ENCODE results near the gene RAC3.

The RAC3 gene

DNA sequence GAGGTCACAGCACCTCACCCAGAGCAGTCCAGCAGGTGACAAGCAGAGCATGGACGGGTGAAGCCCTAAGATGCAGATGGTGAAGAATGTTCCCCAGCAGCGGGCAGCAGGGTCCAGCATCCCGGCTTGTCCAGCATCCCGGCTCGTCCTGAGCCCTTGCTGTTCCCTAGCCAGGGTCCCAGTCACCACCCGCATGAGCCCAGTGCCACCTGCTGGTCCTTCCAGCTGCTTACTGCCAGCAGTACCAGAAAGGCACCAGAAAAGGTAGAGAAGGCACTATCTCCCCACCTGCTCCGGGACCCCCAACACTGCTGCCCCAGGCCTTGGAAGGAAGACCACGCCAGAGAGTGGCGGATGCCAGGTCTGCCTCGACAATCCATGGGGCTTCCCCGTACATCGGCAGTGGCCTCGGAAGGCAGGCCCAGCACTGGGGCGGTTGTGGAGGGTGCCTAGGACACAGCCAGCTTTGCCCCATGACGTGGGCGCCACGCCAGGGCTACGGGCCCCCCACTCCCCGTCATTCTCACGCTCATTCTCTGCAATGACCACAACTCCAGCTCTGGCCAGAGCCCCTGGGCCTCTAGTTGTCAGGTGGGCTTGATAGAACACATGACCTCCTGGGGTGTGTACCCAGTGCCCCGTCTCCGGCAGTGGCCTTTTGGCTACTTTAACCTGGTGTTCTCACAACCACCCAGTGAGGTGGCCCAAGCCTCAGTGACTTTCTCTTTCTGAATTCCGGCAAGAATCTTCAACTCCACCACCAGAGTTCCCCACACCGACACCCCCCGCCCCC lies 10.2 kb upstream of the RAC3 start:
- TF ChIP-seq, protein P1, sequence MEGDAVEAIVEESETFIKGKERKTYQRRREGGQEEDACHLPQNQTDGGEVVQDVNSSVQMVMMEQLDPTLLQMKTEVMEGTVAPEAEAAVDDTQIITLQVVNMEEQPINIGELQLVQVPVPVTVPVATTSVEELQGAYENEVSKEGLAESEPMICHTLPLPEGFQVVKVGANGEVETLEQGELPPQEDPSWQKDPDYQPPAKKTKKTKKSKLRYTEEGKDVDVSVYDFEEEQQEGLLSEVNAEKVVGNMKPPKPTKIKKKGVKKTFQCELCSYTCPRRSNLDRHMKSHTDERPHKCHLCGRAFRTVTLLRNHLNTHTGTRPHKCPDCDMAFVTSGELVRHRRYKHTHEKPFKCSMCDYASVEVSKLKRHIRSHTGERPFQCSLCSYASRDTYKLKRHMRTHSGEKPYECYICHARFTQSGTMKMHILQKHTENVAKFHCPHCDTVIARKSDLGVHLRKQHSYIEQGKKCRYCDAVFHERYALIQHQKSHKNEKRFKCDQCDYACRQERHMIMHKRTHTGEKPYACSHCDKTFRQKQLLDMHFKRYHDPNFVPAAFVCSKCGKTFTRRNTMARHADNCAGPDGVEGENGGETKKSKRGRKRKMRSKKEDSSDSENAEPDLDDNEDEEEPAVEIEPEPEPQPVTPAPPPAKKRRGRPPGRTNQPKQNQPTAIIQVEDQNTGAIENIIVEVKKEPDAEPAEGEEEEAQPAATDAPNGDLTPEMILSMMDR (IDR thresholded peaks at IDR 0.05), result peak; percentile 75

DNA sequence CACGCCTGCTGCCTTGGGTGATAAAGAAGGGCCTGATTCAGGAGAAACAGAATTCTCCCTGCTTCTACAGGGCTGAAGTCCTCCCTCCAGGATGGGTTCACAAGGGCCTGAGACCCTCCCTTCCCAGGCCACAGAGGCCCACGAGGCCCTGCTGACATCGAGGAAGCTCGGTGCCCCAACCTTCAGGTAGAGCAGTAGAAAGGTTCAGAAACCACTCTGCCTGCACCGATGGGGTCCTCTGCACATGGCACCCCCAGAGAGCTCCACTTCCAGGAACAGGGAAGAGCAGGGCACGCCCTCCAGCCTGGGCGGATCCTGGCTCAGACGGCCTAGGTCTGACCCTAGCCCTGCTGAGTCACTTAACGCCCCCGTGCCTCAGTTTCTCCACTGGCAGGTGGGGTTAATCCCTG lies 9.6 kb upstream of the RAC3 start:
- TF ChIP-seq, protein P1 (IDR thresholded peaks at IDR 0.05), result no peak

GRCh38 chr17:82022310-82022980 lies 9.0 kb upstream of the RAC3 start, which contains the start of gene CENPX:
Gene CENPX (minus strand): TSS chr17:82022878. CDS start chr17:82022861, 17 bp downstream.
- TF ChIP-seq, protein P1 (IDR thresholded peaks at IDR 0.05), result no peak

GRCh38 chr17:82022981-82023446 lies 8.5 kb upstream of the RAC3 start, which contains the start of gene LRRC45:
Gene LRRC45 (plus strand): TSS chr17:82023305. CDS start chr17:82023644, 339 bp downstream.
- TF ChIP-seq, protein P1 (IDR thresholded peaks at IDR 0.05), result no peak

DNA sequence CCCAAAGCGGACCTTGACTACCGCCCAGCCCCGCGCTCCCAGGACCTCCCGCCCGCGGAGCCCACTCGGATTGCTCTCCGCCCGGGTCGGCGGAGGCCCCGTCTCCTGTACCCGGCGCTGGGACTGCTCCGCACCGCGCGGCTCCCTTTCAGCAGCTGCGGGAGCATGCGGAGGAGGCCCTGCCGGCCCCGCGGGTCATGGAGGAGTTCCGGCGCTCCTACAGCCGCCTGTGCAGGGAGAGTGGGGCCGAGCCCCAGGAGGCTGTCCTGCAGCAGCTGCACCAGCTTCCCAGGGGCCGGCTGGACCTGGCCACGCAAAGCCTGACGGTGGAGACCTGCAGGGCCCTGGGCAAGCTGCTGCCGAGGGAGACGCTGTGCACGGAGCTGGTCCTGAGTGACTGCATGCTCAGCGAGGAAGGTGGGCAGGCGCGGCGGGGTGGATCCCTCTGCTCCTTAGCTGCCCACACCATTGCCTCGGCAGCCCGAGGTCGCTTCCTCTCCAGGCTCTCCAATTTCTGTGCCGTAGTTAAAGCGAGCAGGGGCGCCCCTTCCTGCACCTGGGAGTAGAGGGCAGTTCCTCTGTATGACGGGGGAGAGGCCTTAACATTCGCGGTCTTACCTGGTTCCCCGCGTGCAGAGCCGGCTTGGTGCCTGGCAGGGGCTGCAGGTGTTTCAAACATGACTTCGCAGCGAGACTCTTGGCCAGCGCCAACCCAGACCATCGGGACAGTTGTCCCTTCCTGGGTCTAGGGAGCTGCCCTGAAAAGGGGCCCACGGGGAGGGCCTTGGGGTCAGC lies 7.8 kb upstream of the RAC3 start:
- TF ChIP-seq, protein P1 (IDR thresholded peaks at IDR 0.05), result no peak

- TF ChIP-seq, protein P1 (IDR thresholded peaks at IDR 0.05), result no peak
Measured at GRCh38 chr17:82024859-82025258, 6.6 kb upstream of the RAC3 start.
